Measurements from ENCODE around the gene FGF18. TPM values are rescaled to one million over a fixed set of nuclear protein-coding genes. Genes with fewer than 3 reads are reported as not detected.

FGF18 gene
- polyA plus RNA-seq, 3 donors, result not detected

DNA sequence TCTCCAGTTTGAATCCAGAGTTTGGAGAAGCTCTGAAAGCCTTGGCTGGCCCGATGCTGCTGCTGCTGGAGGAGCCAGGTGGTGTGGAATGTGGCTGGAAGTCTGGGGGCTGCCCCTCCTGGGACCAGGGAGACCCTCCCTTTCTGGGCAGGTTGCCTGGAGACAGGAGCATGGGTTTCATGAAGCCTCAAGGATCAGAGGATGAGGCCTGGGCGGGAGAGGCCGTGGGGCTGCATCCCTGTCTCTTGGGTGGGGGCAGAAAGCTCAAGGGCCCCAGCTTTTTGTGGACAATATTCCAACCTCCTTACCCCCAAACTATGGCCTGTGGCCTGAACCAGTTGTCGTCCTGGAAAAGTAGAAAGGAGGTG is 10.1 kb downstream of the FGF18 start:
- H3K9ac ChIP-seq (ENCODE audit: insufficient read depth, low read length, poor library complexity, severe bottlenecking), result no peak overlapping the region
- WGBS (ENCODE audit: insufficient coverage), result no CpG with 5 or more reads among the region's 4 CpGs
- Mint-ChIP-seq H3K36me3 (no peaks in the 10 kb centered on the region), H3K27me3 (ENCODE audit: low read depth in 3 of 3) (peaks cover 0 to 8% (median 5%) of the 10 kb centered on the region in 3 donors), H3K4me3 (no peak overlapping the region), H3K4me1 (no peaks in the 10 kb centered on the region), H3K9me3 (peaks cover 0 to 2% (median 0%) of the 10 kb centered on the region in 7 donors), H3K27ac (no peak overlapping the region)
- intact Hi-C loops (cut with micrococcal nuclease), result no loop called here
- H3K27me3 ChIP-seq (ENCODE audit: control insufficient read depth in 2 of 2, insufficient read depth in 2 of 2, low read length in 2 of 2), result no peaks in the 10 kb centered on the region
- no peak overlapping the region for H3K4me2 ChIP-seq (replicated peaks; ENCODE audit: extremely low read depth, low read length, poor library complexity, severe bottlenecking)
- no peaks in the 10 kb centered on the region for H3K79me2 ChIP-seq (ENCODE audit: insufficient read depth, low read length)
- no peaks in the 10 kb centered on the region for H3K9me3 ChIP-seq (replicated peaks in 1 of 2; ENCODE audit: control insufficient read depth in 1 of 2, insufficient read depth in 1 of 2, low read length in 2 of 2)
- TF ChIP-seq, protein P1, sequence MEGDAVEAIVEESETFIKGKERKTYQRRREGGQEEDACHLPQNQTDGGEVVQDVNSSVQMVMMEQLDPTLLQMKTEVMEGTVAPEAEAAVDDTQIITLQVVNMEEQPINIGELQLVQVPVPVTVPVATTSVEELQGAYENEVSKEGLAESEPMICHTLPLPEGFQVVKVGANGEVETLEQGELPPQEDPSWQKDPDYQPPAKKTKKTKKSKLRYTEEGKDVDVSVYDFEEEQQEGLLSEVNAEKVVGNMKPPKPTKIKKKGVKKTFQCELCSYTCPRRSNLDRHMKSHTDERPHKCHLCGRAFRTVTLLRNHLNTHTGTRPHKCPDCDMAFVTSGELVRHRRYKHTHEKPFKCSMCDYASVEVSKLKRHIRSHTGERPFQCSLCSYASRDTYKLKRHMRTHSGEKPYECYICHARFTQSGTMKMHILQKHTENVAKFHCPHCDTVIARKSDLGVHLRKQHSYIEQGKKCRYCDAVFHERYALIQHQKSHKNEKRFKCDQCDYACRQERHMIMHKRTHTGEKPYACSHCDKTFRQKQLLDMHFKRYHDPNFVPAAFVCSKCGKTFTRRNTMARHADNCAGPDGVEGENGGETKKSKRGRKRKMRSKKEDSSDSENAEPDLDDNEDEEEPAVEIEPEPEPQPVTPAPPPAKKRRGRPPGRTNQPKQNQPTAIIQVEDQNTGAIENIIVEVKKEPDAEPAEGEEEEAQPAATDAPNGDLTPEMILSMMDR (IDR thresholded peaks at IDR 0.05), result no peak
- H3K4me1 ChIP-seq (ENCODE audit: control insufficient read depth in 1 of 2, insufficient read depth in 2 of 2, low read length in 2 of 2), result no peaks in the 10 kb centered on the region
- H3K36me3 ChIP-seq (replicated peaks in 1 of 2; ENCODE audit: control insufficient read depth in 1 of 2, insufficient read depth in 2 of 2, low read length in 2 of 2), result no peaks in the 10 kb centered on the region
- H3K4me3 ChIP-seq (replicated peaks in 1 of 3; ENCODE audit: low read depth in 2 of 3, low read length in 3 of 3), result no peak overlapping the region
- H2AFZ ChIP-seq (ENCODE audit: insufficient read depth, low read depth, low read length, poor library complexity, severe bottlenecking), result no peak overlapping the region
- no peak overlapping the region for H3K27ac ChIP-seq (ENCODE audit: low read depth in 1 of 2, low read length in 2 of 2)
- no peaks in the 10 kb centered on the region for H4K20me1 ChIP-seq (ENCODE audit: insufficient read depth, low read length)
- DNase-seq, result no peak

DNA sequence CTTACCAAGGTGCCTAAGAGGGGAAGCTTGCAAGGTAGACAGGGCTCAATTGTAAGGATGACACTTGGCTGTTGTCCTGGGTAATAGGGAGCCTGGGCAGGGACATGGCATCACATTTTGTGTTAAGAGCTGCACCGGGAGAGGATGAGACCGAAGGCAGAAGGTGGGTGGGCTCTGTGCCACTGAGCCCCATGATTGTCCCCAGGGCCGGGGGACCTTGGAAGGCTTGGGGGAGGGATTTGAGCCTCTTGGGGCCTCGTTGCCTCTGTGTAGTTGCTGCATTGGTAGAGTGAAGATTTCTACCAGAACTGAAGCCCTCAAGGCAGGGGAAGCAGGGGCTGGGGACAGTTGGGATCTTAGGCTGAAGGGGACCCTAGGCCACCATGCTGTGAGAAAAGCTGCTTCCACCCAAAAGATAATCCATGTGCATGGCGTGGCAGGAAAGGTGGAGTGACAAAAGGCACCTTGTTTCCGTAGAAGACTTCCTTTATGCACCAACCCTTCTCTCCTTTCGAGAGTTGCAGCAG is 11.9 kb downstream of the FGF18 start:
- H3K79me2 ChIP-seq (ENCODE audit: insufficient read depth, low read length), result no peaks in the 10 kb centered on the region
- no peaks in the 10 kb centered on the region for H3K4me1 ChIP-seq (ENCODE audit: control insufficient read depth in 1 of 2, insufficient read depth in 2 of 2, low read length in 2 of 2)
- no peak overlapping the region for H3K4me3 ChIP-seq (replicated peaks in 1 of 3; ENCODE audit: low read depth in 2 of 3, low read length in 3 of 3)
- H4K20me1 ChIP-seq (ENCODE audit: insufficient read depth, low read length), result no peaks in the 10 kb centered on the region
- TF ChIP-seq, protein P1 (IDR thresholded peaks at IDR 0.05), result no peak
- H3K9ac ChIP-seq (ENCODE audit: insufficient read depth, low read length, poor library complexity, severe bottlenecking), result no peak overlapping the region
- no peak for DNase-seq
- no peaks in the 10 kb centered on the region for H3K36me3 Mint-ChIP-seq
- no peaks in the 10 kb centered on the region for H3K27me3 ChIP-seq (ENCODE audit: control insufficient read depth in 2 of 2, insufficient read depth in 2 of 2, low read length in 2 of 2)
- intact Hi-C loops (cut with micrococcal nuclease), result no loop called here
- H3K36me3 ChIP-seq (replicated peaks in 1 of 2; ENCODE audit: control insufficient read depth in 1 of 2, insufficient read depth in 2 of 2, low read length in 2 of 2), result no peaks in the 10 kb centered on the region
- 90% methylated on average over 7 of the region's 7 CpGs for WGBS (ENCODE audit: insufficient coverage)
- H2AFZ ChIP-seq (ENCODE audit: insufficient read depth, low read depth, low read length, poor library complexity, severe bottlenecking), result no peak overlapping the region
- no peak overlapping the region for H3K27ac Mint-ChIP-seq
- no peak overlapping the region for H3K4me2 ChIP-seq (replicated peaks; ENCODE audit: extremely low read depth, low read length, poor library complexity, severe bottlenecking)
- H3K9me3 ChIP-seq (replicated peaks in 1 of 2; ENCODE audit: control insufficient read depth in 1 of 2, insufficient read depth in 1 of 2, low read length in 2 of 2), result no peaks in the 10 kb centered on the region
- no peak overlapping the region for H3K27ac ChIP-seq (ENCODE audit: low read depth in 1 of 2, low read length in 2 of 2)
- no peak overlapping the region for H3K4me3 Mint-ChIP-seq
- H3K4me1 Mint-ChIP-seq, result no peaks in the 10 kb centered on the region
- H3K9me3 Mint-ChIP-seq, result peaks cover 0 to 2% (median 0%) of the 10 kb centered on the region in 7 donors
- H3K27me3 Mint-ChIP-seq (ENCODE audit: low read depth in 3 of 3), result peaks cover 0 to 7% (median 3%) of the 10 kb centered on the region in 3 donors
